Measurements from ENCODE around the gene ZNF578. TPM values are rescaled to one million over a fixed set of nuclear protein-coding genes. Genes with fewer than 3 reads are reported as not detected.
A peak's percentile ranks its signal among the peaks of the same experiment; 100 is the strongest.

The ZNF578 gene
- total and polyA plus RNA-seq, 9 of the 15 experiments (the other 6 are each of a cell fraction or from before 2014, with no cell fraction given): 0.05 to 0.29 (median 0.15) TPM

GRCh38 chr19:52464798-52465470 is 11.6 kb downstream of the ZNF578 start:
- POLR2A ChIA-PET: interaction anchor here (0.7 kb wide), 1 partner anchor 284 kb away, joined by 3 read pairs; no protein-coding TSS in a partner anchor
- no peaks in the 10 kb centered on the region for H3K9me1 ChIP-seq (ENCODE audit: control insufficient read depth, insufficient read depth, low read length)
- H3K27me3 ChIP-seq (ENCODE audit: control insufficient read depth in 2 of 2, insufficient read depth in 2 of 2, low read length in 2 of 2): no peaks in the 10 kb centered on the region
- peak; percentile 85 for FAIRE-seq
- CTCF ChIA-PET (ENCODE audit: low intra/inter-chr PET ratio): no interaction called here
- H3K4me3 ChIP-seq: no peak overlapping the region
- in situ Hi-C loops (cut with MboI) (no loop called here), intact Hi-C loops (cut with micrococcal nuclease) (loop anchor here (10.0 kb wide), 1 partner anchor 220 kb away; no protein-coding TSS in a partner anchor)
- H2AFZ ChIP-seq (ENCODE audit: low read depth, low read length): no peak overlapping the region
- 0 out of 2 replicates have a peak, but pooled peaks cover 1% of the 10 kb centered on the region for H3K9me3 ChIP-seq (replicated peaks; ENCODE audit: control insufficient read depth, insufficient read depth, low read depth, low read length)
- no peaks in the 10 kb centered on the region for H3K79me2 ChIP-seq (ENCODE audit: control insufficient read depth, insufficient read depth, low read length)
- H4K20me1 ChIP-seq (replicated peaks; ENCODE audit: control insufficient read depth, insufficient read depth, low read length): no peaks in the 10 kb centered on the region
- 11% methylated on average over 14 of the region's 14 CpGs for WGBS (ENCODE audit: insufficient coverage, low coverage, missing lambda C conversion rate)
- H3K4me1 ChIP-seq (replicated peaks in 1 of 2; ENCODE audit: control insufficient read depth in 2 of 2, insufficient read depth in 2 of 2, low read length in 2 of 2): no peaks in the 10 kb centered on the region
- no peak for ATAC-seq
- no peak overlapping the region for H3K9ac ChIP-seq (ENCODE audit: insufficient read depth in 1 of 2, low read depth in 2 of 2, low read length in 2 of 2)
- BruUV-seq (replicated peaks): no TSS peak
- H3K4me2 ChIP-seq (ENCODE audit: insufficient read depth, low read length): no peak overlapping the region
- DNase-seq (ENCODE audit: extremely low read depth in 1 of 4, low spot score in 3 of 4): peak; percentile 48 to 64 (median 60)
- H3K36me3 ChIP-seq (ENCODE audit: control insufficient read depth, insufficient read depth, low read length): no peaks in the 10 kb centered on the region
- H3K27ac ChIP-seq (ENCODE audit: extremely low read depth, low read depth, low read length): no peak overlapping the region
- TF ChIP-seq EZH2 (IDR thresholded peaks at IDR 0.05; ENCODE audit: borderline replicate concordance, low read depth, low read length) (no peak), NFE2L1 (tag; IDR thresholded peaks at IDR 0.05; ENCODE audit: borderline replicate concordance, low read depth) (no peak), PHB (CRISPR knock-in tag; IDR thresholded peaks at IDR 0.05) (no peak), KLF16 (IDR thresholded peaks at IDR 0.05) (no peak), RREB1 (CRISPR knock-in tag; IDR thresholded peaks at IDR 0.05) (no peak), MTA2 (IDR thresholded peaks at IDR 0.05; ENCODE audit: low read depth) (no peak), ZNF212 (CRISPR knock-in tag; IDR thresholded peaks at IDR 0.05) (no peak), CTCF (IDR thresholded peaks at IDR 0.05 in 2 of 3, conservative IDR thresholded peaks at IDR 0.05 in 1 of 3; ENCODE audit: insufficient read depth in 2 of 3, low read depth in 1 of 3, low read length in 3 of 3) (peak; percentile 53 to 68 (median 63)), POLR2AphosphoS2 (IDR thresholded peaks at IDR 0.05; ENCODE audit: low read length) (no peak), GATAD2B (IDR thresholded peaks at IDR 0.05; ENCODE audit: borderline replicate concordance) (no peak)
